Testis (tissue), 2 donors: ENCODE results near the gene PFKP.

ENCODE experiments used
- CTCF ChIP-seq, 3 experiments: fragments of 450-650 bp in 2 of 3; fragments of 200-600 bp in 1 of 3; sonication (generic) in 1 of 3; IDR thresholded peaks; one replicate each; pipeline ENCODE4 v1.5.1; 2016 to 2019; ENCODE audit warnings: antibody characterized with exemption in 3 of 3, mild to moderate bottlenecking in 2 of 3, moderate library complexity in 1 of 3
- POLR2A ChIP-seq: fragments of 450-650 bp; IDR thresholded peaks from one replicate; pipeline ENCODE4 v1.6.1; 2017; ENCODE audit warnings: antibody characterized with exemption, mild to moderate bottlenecking, moderate library complexity

DNA sequence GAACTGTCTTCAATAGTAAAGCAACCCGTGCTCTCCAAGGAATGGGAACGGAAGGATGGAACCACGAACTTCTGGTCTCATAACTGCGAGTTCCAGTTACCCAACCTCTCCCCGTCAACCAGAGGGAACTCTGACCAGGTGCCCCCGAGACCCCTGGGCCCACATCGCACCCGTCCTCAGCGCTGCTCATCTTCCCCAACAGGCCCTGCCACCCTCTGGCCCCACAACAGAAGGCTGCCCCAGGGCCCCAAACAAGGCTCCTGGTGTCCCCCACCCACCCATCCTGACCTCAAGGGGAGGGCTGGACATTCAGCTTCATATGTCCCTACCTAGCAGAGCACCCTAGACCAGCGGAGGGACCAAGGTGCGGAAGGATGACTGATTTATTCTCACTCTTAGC, 82.6 kb downstream of the PFKP start:
- no peak for TF ChIP-seq CTCF (IDR thresholded peaks at IDR 0.05)
- no peak for TF ChIP-seq POLR2A
